GM12873 (cell line): ENCODE measurements around the gene FBXO31.

Experiments
- TF ChIP-seq, protein P1 (sequence below): IDR thresholded peaks from 2 replicates; pipeline ENCODE4 v1.5.1; 2012; ENCODE audit warnings: low read depth, mild to moderate bottlenecking, moderate library complexity, low read length, control low read depth; ENCODE audit not compliant: insufficient read depth; ENCODE audit errors: missing control alignments

The FBXO31 gene

DNA sequence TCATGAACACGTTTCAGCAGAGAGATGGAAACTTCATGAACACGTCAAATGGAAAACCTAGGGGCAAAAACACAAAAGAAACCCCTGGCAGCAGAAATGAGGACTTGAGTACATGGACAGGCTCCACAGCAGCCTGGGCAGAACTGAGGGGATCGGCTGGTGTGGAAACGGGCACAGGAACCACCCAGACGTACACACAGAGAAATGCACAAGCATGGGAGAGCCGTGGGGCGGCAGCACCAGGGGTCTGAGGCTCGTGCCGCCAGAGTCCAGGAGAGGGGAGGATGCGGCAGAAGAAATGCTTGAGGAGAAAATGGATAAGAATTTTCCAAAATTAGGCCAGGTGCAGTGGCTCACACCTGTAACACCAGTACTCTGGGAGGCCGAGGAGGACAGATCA, 38.5 kb upstream of the FBXO31 start:
- TF ChIP-seq, protein P1, sequence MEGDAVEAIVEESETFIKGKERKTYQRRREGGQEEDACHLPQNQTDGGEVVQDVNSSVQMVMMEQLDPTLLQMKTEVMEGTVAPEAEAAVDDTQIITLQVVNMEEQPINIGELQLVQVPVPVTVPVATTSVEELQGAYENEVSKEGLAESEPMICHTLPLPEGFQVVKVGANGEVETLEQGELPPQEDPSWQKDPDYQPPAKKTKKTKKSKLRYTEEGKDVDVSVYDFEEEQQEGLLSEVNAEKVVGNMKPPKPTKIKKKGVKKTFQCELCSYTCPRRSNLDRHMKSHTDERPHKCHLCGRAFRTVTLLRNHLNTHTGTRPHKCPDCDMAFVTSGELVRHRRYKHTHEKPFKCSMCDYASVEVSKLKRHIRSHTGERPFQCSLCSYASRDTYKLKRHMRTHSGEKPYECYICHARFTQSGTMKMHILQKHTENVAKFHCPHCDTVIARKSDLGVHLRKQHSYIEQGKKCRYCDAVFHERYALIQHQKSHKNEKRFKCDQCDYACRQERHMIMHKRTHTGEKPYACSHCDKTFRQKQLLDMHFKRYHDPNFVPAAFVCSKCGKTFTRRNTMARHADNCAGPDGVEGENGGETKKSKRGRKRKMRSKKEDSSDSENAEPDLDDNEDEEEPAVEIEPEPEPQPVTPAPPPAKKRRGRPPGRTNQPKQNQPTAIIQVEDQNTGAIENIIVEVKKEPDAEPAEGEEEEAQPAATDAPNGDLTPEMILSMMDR, result no peak

DNA sequence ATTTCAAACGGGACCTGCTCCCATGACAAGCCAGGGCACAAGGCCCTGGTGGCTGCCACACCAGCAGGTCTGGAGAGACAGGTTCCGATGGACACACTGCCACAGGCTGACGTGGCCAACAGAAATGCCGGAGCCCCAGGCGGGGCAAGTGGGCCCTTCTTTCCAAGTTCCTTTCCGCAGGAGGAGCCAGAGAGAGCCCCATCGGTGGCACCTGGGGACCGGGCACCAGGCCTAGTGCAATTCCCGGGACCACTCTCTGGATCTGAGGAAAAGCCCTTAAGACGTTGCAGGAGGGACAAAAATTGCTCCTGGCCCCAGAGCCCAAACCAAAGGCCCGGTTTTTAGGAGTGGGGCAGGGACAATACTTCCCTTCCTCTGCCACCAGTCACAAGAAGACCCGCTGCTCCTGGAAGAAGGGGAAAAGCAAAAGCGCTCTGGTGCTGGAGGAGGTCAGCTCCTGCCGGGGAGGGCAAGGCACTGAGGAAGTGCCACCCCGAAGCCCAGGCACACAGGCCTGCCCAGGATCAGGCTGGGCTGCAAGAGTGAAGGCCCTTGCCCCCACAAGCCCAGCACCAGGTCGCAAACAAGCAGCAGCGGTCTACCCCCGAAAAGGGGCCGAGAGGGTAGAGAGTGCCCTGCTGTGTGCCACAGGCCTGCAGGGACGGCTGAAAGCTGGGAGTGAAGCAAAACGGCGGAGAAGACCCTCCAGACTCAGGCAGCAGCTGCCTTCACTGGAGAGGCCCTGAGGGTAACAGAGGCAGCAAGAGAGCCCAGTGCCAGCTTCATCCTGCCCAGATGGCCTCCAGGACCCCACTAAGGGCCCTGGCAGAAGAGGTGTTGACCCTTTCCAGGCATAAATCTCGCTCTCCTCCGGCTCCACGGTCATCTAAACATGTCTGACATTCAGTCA, 37.7 kb upstream of the FBXO31 start:
- TF ChIP-seq, protein P1, result no peak

DNA sequence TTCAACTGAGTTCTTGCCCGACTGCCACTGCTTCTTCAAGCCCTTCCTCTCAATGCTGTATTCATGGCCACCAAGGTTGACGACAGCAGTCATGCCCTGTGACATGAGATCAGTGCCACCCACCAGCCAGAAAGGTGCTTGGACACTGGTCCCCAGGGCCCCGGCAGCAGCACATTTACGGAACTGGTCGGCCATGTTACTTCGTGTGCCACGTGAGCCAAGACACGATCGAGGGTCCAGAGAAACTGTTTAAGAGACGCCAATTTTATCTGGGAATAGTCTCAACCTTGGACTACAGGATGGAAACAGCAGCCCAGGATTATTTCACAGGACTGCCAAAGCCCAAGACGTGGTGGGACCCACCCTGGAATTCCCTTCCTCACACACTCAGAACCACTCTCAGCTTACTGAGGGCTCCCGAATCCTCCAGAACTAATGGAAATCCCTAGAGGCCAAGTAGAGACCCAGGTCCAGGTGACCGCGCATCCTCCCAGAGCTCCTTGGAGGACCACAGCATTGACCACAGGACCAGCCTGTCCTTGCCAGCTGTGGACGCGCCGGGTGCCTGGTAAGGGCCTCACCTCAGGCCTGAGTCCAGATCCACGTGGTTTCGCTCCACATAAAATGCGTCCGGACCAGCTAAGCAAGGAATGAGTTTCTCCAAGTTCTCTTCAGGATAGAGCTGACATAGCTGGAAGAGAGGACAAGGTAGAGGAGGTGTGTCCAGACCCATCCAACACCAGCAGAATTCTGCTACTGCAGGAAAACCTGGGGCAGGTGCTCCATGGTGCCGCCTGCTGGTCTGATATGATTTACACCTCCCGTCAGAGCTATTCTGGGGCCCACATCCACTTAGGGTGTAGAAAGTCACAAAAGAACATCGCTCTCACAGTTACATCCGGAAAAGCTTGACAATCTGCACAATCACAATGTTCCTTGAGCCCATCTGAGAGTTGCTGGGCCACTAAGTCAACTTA, 36.7 kb upstream of the FBXO31 start:
- TF ChIP-seq, protein P1, result peak; percentile 57

DNA sequence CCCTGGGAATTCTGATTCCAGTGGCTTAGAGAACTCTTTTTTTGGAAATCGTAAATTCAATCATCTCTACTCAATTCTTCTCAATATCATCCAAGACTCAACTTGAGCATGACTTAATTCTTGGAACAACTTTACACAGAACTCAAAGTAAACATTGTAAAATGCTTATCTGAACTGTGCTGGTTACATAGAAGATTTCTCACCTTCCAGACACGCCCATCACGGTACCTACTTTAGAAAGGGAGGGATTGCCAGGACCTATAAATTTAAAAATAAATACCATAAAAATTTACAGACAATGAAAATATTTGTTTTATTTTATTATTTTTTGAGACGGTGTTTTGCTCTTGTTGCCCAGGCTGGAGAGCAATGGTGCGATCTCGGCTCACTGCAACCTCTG, 35.1 kb upstream of the FBXO31 start:
- TF ChIP-seq, protein P1, result no peak

DNA sequence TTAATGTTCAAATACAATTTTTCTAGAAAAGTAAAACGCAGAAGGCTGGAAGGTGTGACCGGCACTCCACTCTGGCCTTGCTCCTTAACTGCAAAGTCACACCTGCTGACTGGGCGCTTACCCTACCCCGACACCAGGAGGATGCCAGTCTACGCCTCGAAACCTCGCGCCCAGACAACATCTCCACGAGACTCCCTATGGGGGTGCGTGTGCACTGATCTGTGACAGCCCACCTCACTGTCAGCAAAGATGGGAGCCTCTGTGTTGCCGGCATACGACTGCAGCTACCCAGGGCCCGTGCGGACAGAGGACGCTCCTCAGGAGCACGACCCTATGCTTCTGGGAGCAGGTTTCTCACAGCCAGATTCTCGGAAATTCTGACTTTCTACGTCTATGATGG, 34.6 kb upstream of the FBXO31 start:
- TF ChIP-seq, protein P1, result no peak

DNA sequence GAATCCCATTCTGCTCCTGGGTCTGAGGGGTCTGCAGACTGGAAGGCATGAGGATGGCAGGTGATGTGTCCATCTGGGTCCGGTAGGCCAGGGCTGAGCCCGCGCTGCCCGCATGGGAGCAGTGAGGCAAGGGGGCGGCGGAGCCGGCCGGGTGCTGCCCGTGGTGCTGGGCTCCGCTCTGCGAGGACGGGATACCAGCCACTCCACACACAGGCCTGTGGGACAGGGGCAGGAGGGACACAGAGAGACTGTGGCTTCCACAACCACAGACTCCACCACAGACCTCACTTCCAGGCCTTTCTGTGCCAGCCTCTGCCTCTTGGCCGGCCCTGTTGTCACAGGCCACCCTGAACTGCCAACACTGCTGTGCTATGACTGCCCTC, 33.9 kb upstream of the FBXO31 start:
- TF ChIP-seq, protein P1, result no peak
